CD4-positive, alpha-beta T cell treated with Interleukin-4 for 4 hours (primary cell): Measurements from ENCODE around the gene MAP3K20.

ENCODE experiments used
- DNase-seq: peaks from one replicate; pipeline ENCODE4 v3.0.0-alpha.2; 2020

MAP3K20 gene

DNA sequence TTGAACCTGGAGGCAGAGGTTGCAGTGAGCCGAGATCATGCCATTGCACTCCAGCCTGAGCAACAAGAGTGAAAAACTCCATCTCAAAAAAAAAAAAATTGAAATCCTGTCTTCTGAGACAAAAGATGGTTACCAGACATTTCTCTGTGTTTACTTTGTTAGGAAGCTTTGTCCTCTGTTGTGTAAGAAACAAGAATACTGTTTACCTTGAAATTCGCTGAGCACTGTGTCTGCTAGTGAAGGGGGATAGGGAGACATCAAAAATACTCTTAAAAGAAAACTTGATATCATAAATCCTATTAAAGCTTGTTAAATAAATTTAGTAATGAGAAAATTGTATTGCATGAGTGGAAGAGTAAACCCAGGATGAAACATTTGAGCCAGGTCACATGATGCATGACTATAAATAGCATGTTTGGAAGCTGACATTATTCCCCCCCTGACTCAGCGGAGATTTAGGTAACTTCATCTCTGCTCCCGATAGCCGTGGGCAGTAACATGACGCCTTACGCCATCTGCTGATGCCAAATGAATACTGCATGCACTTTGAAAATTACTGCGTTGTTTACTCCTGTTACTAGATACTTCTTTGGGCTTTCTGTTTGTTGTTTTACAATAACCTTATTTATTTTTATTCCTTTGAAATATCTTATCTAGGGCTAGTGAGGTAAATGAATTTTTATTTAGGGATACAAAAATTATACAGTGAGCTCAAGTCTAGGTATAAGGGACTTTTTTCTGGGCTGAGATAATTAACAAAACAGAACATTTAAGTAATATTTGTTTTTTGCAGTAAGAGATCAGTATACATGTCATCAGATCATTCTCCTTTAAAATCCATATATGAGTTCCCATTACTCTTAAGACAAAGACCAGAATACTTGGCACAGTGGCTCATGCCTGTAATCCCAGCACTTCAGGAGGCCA is 134.9 kb downstream of the MAP3K20 start:
- DNase-seq: peak; percentile 59

DNA sequence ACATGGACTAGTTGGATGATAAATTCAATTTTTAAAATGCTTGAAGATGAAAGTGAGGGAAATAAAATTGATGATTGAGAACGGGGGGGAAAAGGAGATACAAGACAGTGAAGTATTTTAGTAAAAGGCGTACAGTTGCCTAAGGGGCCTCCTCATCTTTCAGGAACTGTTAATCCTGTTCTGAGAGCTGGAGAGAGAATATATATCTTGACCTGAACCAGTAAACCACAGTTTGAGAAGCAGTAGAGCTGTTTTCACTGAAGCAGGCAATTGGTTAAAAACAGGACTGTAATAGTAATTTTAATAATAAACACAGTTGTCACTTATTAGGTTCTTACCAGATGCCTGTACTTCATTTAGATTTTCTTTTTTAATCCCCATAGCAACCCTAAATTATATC is 137.5 kb downstream of the MAP3K20 start:
- DNase-seq: no peak

- DNase-seq: no peak
Measured at GRCh38 chr2:173214213-173214612, 138.6 kb downstream of the MAP3K20 start.

GRCh38 chr2:173215316-173215715 is 139.7 kb downstream of the MAP3K20 start:
- DNase-seq: no peak

DNA sequence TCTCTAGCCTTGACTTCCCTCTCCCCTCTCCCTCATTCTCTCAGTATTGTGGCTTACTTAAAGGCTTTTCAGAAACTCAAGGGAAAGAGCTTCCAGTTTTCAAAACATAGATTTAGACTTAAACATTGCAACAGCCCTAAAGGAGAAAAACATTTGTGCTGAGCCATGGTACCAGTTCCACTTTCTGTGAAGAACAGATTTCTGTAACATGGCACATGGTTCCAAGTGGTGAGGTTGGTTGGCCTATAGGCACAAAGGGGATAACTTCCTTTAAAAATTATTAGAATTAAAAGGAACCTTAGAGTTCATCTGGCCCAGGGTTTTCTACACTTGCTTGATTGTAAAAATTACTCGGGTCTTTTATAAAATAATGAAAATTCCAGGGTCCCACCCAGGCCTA is 140.4 kb downstream of the MAP3K20 start:
- no peak for DNase-seq

GRCh38 chr2:173216668-173217067 is 141.0 kb downstream of the MAP3K20 start:
- DNase-seq: no peak

- no peak for DNase-seq
Measured at GRCh38 chr2:173217116-173217840, 141.6 kb downstream of the MAP3K20 start.

- no peak for DNase-seq
Measured at GRCh38 chr2:173218326-173219056, 142.8 kb downstream of the MAP3K20 start.

GRCh38 chr2:173221132-173221695 is 145.6 kb downstream of the MAP3K20 start:
- DNase-seq: no peak

- no peak for DNase-seq
Measured at GRCh38 chr2:173221937-173222594, 146.4 kb downstream of the MAP3K20 start.

GRCh38 chr2:173223871-173224270 is 148.2 kb downstream of the MAP3K20 start:
- DNase-seq: no peak

DNA sequence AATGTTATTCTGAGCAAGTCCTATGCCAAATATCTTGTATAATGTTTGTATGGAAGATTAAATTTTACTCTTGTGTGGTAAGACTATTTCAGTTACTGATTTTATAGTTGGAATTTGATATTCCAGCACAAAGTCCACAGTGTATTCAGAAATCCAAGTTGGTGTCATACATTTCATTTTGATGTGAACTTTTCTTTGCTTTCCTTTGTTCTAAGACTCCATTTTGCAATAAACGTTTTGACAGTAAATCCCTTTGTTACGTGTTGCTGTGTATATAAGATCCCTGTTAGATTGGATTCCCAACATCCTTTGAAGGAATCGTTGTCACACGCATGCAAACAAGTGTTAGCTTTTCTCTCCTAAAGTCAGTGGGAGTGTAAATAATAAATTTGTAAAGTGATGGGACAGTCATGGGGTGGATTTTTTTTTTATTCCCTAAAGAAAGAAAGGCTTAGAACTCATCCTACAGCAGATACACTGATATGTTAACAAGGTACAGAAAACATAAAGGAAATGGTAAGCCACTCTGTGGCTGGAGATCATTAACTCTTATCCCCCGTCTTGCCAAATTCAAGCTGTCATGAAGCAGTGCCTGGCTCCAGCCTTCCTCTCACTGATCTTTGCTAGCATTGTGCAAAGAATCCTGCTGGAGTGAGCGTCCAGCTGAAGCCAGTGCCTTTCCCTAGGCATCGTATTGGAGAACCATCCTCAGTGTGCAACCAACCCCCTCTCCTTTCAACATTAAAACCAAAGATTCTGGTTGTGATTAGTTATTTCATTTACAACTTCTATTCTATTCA is 151.5 kb downstream of the MAP3K20 start:
- no peak for DNase-seq

GRCh38 chr2:173229086-173229485 is 153.4 kb downstream of the MAP3K20 start:
- no peak for DNase-seq

DNA sequence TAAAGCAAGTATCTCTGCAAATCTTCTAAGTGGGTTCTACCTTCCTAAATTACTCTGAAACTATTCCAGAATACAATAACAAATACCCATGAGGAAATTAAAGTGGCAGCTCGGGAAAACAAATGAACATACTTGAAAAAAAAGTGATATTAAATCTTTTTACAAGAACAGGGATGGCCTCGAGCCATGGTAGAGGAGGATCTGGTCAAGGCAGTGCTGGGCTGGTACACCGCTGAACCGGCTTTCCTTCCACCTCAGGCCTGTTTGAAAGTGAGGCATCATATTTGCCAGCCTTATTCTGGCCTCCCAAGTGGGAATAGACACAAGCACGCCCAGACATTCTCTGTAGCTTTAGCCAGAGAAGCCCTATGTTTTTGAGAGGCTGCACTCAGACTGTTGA is 154.5 kb downstream of the MAP3K20 start:
- DNase-seq: no peak

GRCh38 chr2:173231042-173231441 is 155.4 kb downstream of the MAP3K20 start:
- DNase-seq: no peak

GRCh38 chr2:173231465-173231864 is 155.8 kb downstream of the MAP3K20 start:
- no peak for DNase-seq

- DNase-seq: no peak
Measured at GRCh38 chr2:173232956-173233744, 157.5 kb downstream of the MAP3K20 start.

DNA sequence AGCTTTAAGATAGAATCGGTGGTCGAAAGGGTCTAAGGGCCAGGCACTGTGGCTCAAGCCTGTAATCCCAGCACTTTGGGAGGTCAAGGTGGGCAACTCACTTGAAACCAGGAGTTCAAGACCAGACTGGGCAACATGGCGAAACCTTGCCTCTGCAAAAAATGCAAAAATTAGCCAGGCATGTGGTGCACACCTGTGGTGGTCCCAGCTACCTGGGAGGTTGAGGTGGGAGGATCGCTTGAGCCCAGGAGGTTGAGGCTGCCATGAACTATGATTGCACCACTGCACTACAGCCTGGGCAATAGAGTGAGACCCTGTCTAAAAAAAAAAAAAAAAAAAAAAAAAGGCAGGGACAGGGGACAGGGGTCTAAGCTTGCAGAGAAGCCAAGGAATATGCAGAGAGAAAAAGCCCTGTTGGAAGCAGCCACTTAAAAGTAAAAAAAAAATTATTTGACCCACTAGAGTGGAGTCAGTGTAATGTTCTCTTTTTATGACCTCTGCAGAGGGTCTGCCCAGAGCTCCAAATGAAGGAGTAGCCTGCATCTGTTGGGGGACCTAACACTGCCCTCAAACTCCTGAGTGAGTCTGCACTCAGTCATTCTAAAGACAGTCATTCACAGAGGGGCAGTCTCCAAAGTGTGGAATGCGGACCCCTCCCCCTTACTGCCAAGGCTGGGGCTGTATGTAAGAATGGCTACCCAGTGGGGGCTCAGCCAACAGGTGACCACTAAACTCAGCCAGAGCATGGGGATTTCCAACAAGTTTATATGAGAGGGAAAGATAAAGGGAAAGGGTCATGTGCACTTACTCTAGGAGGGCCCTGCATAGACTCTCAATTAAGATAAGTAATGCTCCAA is 160.5 kb downstream of the MAP3K20 start:
- no peak for DNase-seq

DNA sequence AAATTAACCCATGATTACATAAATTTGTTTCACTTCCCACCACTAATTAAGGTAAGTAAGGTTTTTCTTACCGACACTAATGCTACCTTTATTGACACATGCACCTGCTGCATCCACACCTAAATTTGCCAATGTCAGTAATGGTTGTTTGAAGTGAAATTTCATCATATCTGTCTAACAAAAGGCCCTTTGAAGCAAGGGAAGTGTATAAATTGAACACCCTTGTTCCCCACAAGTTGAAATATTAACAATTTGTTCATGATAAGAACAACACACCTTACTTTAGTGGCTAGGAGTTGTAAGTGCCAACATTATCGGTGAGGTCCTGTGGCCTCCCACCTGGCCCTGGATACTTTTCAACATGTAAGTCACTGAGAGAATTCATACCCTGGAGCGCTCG is 162.7 kb downstream of the MAP3K20 start:
- no peak for DNase-seq

GRCh38 chr2:173238831-173239230 is 163.2 kb downstream of the MAP3K20 start:
- DNase-seq: no peak
